GM12801 (cell line): Measurements from ENCODE around the gene MCM7.

ENCODE experiments used
- TF ChIP-seq, protein P1 (sequence below): IDR thresholded peaks from one replicate; pipeline ENCODE4 v1.5.1; 2011; ENCODE audit warnings: control low read depth; ENCODE audit not compliant: insufficient read length; ENCODE audit errors: extremely low read depth

The MCM7 gene

GRCh38 chr7:100101016-100101862 lies at the start of gene MCM7, which contains the start of gene AP4M1:
MCM7 (minus strand) TSS chr7:100101397; CDS start chr7:100101294, 103 bp downstream.
AP4M1 (plus strand) TSS chr7:100101643; CDS start chr7:100101715, 72 bp downstream.
- TF ChIP-seq, protein P1, sequence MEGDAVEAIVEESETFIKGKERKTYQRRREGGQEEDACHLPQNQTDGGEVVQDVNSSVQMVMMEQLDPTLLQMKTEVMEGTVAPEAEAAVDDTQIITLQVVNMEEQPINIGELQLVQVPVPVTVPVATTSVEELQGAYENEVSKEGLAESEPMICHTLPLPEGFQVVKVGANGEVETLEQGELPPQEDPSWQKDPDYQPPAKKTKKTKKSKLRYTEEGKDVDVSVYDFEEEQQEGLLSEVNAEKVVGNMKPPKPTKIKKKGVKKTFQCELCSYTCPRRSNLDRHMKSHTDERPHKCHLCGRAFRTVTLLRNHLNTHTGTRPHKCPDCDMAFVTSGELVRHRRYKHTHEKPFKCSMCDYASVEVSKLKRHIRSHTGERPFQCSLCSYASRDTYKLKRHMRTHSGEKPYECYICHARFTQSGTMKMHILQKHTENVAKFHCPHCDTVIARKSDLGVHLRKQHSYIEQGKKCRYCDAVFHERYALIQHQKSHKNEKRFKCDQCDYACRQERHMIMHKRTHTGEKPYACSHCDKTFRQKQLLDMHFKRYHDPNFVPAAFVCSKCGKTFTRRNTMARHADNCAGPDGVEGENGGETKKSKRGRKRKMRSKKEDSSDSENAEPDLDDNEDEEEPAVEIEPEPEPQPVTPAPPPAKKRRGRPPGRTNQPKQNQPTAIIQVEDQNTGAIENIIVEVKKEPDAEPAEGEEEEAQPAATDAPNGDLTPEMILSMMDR = no peak

DNA sequence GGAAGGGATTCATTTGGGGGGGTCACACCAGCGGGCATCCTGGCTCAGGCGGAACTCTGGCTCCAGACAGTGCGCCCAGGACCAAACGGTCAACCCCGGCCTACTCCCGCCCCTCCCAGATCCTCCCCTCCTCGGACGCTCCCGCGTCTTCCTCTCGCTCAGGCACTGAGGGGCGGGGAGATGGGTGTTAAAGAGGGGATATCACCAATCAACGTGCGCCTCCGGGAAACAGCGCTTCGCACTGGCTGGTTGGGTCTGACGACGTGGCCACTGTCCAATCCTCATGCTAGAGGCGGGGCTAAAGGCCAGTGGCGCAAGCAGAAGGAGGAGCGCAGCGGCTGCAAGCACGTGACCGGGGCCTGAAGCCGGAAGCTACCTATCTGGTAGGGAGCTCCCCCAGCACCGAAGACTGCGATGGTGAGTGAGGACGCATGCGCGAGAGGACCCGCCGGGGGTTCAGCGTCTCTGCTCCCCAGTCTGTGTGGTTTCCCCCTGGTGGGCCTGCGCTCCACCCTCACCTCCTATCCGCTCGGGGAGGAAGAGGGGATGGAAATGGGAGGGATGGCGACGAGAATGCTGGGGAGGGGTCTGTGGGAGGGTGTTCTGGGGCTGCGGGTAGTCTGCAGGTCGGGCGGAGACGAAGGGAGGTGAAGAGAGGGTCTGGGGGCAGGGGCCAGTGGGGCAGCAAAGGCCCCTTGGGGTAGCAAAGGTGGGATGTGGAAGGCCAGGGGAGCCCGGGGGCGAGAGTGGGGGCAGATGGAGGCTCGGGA lies 47.5 kb upstream of the MCM7 start, which contains the start of gene LAMTOR4:
LAMTOR4 (plus strand) TSS at position 360 of the 770 bp plus-strand sequence; CDS start at position 415, 55 bp downstream.
- TF ChIP-seq, protein P1 = no peak

- TF ChIP-seq, protein P1 = no peak
Observed at GRCh38 chr7:100148225-100148558, 47.0 kb upstream of the MCM7 start.

GRCh38 chr7:100147278-100147677 lies 46.1 kb upstream of the MCM7 start:
- TF ChIP-seq, protein P1 = no peak

- TF ChIP-seq, protein P1 = no peak
Observed at GRCh38 chr7:100142461-100142860, 41.3 kb upstream of the MCM7 start.

DNA sequence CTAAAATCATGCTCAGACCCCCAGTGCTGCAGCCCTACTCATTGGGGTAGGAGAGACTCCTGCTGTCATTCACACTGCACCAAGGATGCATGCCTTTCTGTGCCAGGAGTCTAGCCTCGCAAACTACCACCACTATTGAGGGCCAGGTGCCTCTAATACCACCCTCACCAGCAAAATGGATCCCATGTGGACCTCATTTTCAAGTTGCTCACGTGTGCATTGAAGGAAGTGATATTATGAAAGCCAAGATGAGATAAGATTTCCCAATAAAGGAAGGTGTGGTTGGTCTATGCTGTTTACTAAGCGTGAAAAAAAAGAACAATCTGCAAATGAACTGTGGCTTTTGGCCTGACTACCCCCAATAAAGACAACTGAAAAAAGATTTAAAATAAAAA lies 40.4 kb upstream of the MCM7 start:
- TF ChIP-seq, protein P1 = no peak
